Activated CD8-positive, alpha-beta T cell treated with anti-CD3 and anti-CD28 coated beads, Interleukin-2, amount 10 ng/mL, durations not matched to agents 7 days and 5 days (primary cell): ENCODE measurements around the gene SLC7A6. TPM values are rescaled to one million over a fixed set of nuclear protein-coding genes. Genes with fewer than 3 reads are reported as not detected.

Experiments
- ATAC-seq: fragments of 150-1000 bp; cut with Tn5 transposase; one replicate; pipeline ENCODE4 v1.10.0; 2021; ENCODE audit warnings: moderate library complexity
- CTCF ChIA-PET: fragments of 350-600 bp; sonication (Branson Sonifier 250); formaldehyde crosslinking; loops from one replicate; lab custom pipeline; 2021; ENCODE audit warnings: antibody characterized with exemption; lab: Charles Lee
- POLR2A ChIA-PET: fragments of 350-600 bp; sonication (Branson Sonifier 250); formaldehyde crosslinking; loops from one replicate; lab custom pipeline; 2021; ENCODE audit warnings: antibody characterized with exemption; lab: Charles Lee
- DNase-seq: peaks from one replicate; pipeline ENCODE4 v3.0.0-alpha.2; 2020
- H3K27ac Mint-ChIP-seq: one replicate; pipeline ENCODE4 v1.8.0; 2021; ENCODE audit warnings: mild to moderate bottlenecking, mixed read lengths
- H3K27me3 Mint-ChIP-seq: one replicate; pipeline ENCODE4 v1.8.0; 2021; ENCODE audit warnings: low read depth, mixed read lengths
- H3K36me3 Mint-ChIP-seq: one replicate; pipeline ENCODE4 v1.8.0; 2021; ENCODE audit warnings: low read depth, mixed read lengths
- H3K4me1 Mint-ChIP-seq: one replicate; pipeline ENCODE4 v1.8.0; 2021; ENCODE audit warnings: low read depth, mixed read lengths
- H3K4me3 Mint-ChIP-seq: one replicate; pipeline ENCODE4 v1.8.0; 2021; ENCODE audit warnings: mild to moderate bottlenecking, mixed read lengths
- H3K9me3 Mint-ChIP-seq: one replicate; pipeline ENCODE4 v1.8.0; 2022; ENCODE audit warnings: mixed read lengths; ENCODE audit not compliant: insufficient read depth
- total RNA-seq, 2 experiments: library from RNA; stranded (reverse); gene quantifications; one replicate each; pipeline ENCODE4 v1.2.3, GENCODE V29; 2021

The SLC7A6 gene
- total RNA-seq, 2 experiments from 2014 or later: 84.1 to 85.0 TPM

- CTCF ChIA-PET: interaction anchor here (1.1 to 1.6 kb wide), 2 partner anchors 28 to 142 kb away, joined by 3 to 7 read pairs; partner anchors contain the start of gene SLC7A6
- Mint-ChIP-seq H3K27ac (peak within 1 kb of the TSS; percentile 32), H3K9me3 (no peaks in the 10 kb centered on the region)
Observed at GRCh38 chr16:68235887-68236136, 28.5 kb upstream of the SLC7A6 start, which contains the start of gene ESRP2. Gene ESRP2 (minus strand): TSS chr16:68236127. CDS start chr16:68236045, 82 bp downstream.

DNA sequence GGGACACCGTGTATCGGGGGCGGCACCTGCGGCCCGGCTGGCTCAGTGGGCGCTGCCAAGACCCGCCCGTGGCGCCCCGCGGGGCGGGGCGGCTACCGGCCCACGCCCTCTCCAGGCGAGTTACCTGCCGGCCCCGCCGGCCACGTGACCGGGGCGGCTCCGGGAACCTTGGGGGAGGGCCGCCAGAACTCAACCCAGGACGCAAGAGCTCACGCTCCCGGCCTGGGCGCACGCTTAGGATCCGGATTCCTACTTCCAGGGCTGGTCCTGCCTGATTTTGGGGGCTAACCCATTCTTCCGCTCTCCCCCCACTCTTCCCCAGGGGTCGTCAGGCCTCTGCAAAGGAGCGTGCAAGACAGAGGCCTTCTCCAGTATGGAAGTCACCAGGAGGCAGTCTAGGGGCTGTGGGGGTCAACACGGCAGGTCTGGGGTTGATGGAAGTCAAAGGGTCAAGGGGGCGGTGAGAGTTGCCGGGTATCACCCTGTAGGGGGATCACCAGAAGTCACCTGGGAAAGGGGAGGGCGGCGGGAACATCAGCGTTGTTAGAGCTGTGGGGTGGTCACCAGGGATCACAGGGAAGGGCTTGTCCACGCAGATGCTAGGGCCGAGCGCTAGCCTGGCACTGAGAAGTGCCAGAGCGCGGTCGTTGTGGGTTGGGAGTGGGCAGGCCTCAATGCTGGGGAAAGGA, 28.0 kb upstream of the SLC7A6 start:
- peaks cover 2% of the 10 kb centered on the region for H3K36me3 Mint-ChIP-seq
- ATAC-seq: peak; percentile 4
- H3K9me3 Mint-ChIP-seq: no peaks in the 10 kb centered on the region
- H3K27me3 Mint-ChIP-seq: no peaks in the 10 kb centered on the region
- ChIA-PET POLR2A (interaction anchor here (1.1 to 1.2 kb wide), 2 partner anchors 21 to 152 kb away, joined by 3 to 4 read pairs; no protein-coding TSS in a partner anchor), CTCF (interaction anchor here (1.1 to 3.1 kb wide), 5 partner anchors 9 to 143 kb away, joined by 3 to 22 read pairs (median 9); partner anchors contain the start of gene SLC7A6)
- H3K4me3 Mint-ChIP-seq: peak overlapping the region; percentile 89
- H3K27ac Mint-ChIP-seq: peak overlapping the region; percentile 32
- H3K4me1 Mint-ChIP-seq: peaks cover 47% of the 10 kb centered on the region
- peak; percentile 51 for DNase-seq

More at GRCh38 chr16:68235887-68236136, 28.5 kb upstream of the SLC7A6 start, which contains the start of gene ESRP2:
- ATAC-seq (no peak), DNase-seq (no peak)
- no peaks in the 10 kb centered on the region for H3K27me3 Mint-ChIP-seq
- peak within 1 kb of the TSS; percentile 89 for H3K4me3 Mint-ChIP-seq
- peaks cover 2% of the 10 kb centered on the region for H3K36me3 Mint-ChIP-seq
- POLR2A ChIA-PET: no interaction called here
- H3K4me1 Mint-ChIP-seq: peaks cover 47% of the 10 kb centered on the region

GRCh38 chr16:68236826-68237242, 27.5 kb upstream of the SLC7A6 start:
- ATAC-seq: peak; percentile 7
- DNase-seq: peak; percentile 44
- CTCF ChIA-PET: interaction anchor here (1.6 to 3.1 kb wide), 4 partner anchors 9 to 143 kb away, joined by 7 to 22 read pairs (median 10); partner anchors contain the start of gene SLC7A6

GRCh38 chr16:68237243-68238028, 26.9 kb upstream of the SLC7A6 start:
- Mint-ChIP-seq H3K36me3 (peaks cover 2% of the 10 kb centered on the region), H3K27ac (peak overlapping the region; percentile 93), H3K4me1 (peaks cover 44% of the 10 kb centered on the region), H3K27me3 (no peaks in the 10 kb centered on the region), H3K9me3 (no peaks in the 10 kb centered on the region), H3K4me3 (peak overlapping the region; percentile 89)
- ChIA-PET POLR2A (interaction anchor here (1.1 to 1.3 kb wide), 3 partner anchors 9 to 153 kb away, joined by 3 to 6 read pairs (median 4); no protein-coding TSS in a partner anchor), CTCF (interaction anchor here (1.6 to 3.1 kb wide), 5 partner anchors 10 to 144 kb away, joined by 7 to 22 read pairs (median 9); partner anchors contain the start of gene SLC7A6)
- ATAC-seq: peak; percentile 78
- peak; percentile 92 for DNase-seq

More at GRCh38 chr16:68236826-68237242, 27.5 kb upstream of the SLC7A6 start:
- POLR2A ChIA-PET: interaction anchor here (1.1 to 1.3 kb wide), 3 partner anchors 8 to 152 kb away, joined by 3 to 6 read pairs (median 4); no protein-coding TSS in a partner anchor
- no peaks in the 10 kb centered on the region for H3K9me3 Mint-ChIP-seq
- H3K4me3 Mint-ChIP-seq: peak overlapping the region; percentile 89
- peaks cover 2% of the 10 kb centered on the region for H3K36me3 Mint-ChIP-seq
- peak overlapping the region; percentile 32 for H3K27ac Mint-ChIP-seq
- peaks cover 47% of the 10 kb centered on the region for H3K4me1 Mint-ChIP-seq
- H3K27me3 Mint-ChIP-seq: no peaks in the 10 kb centered on the region

GRCh38 chr16:68238029-68238345, 26.3 kb upstream of the SLC7A6 start:
- H3K27ac Mint-ChIP-seq: peak overlapping the region; percentile 93
- POLR2A ChIA-PET: interaction anchor here (1.3 kb wide), 1 partner anchor 10 kb away, joined by 6 read pairs; no protein-coding TSS in a partner anchor

GRCh38 chr16:68242085-68242484, 22.2 kb upstream of the SLC7A6 start:
- CTCF ChIA-PET: interaction anchor here (1.2 to 5.0 kb wide), 4 partner anchors 11 to 86 kb away, joined by 3 to 37 read pairs (median 9); partner anchors contain the start of gene SLC7A6
- peaks cover 42% of the 10 kb centered on the region for H3K4me1 Mint-ChIP-seq
- DNase-seq (no peak), ATAC-seq (no peak)
- no peak overlapping the region for H3K4me3 Mint-ChIP-seq
- peaks cover 2% of the 10 kb centered on the region for H3K36me3 Mint-ChIP-seq
- H3K9me3 Mint-ChIP-seq: no peaks in the 10 kb centered on the region
- POLR2A ChIA-PET: no interaction called here
- no peaks in the 10 kb centered on the region for H3K27me3 Mint-ChIP-seq
- H3K27ac Mint-ChIP-seq: no peak overlapping the region

More at GRCh38 chr16:68238029-68238345, 26.3 kb upstream of the SLC7A6 start:
- H3K4me3 Mint-ChIP-seq: peak overlapping the region; percentile 89
- no peaks in the 10 kb centered on the region for H3K27me3 Mint-ChIP-seq
- H3K4me1 Mint-ChIP-seq: peaks cover 41% of the 10 kb centered on the region
- H3K36me3 Mint-ChIP-seq: no peaks in the 10 kb centered on the region
- ATAC-seq: no peak
- CTCF ChIA-PET: interaction anchor here (0.9 to 3.1 kb wide), 5 partner anchors 11 to 91 kb away, joined by 3 to 22 read pairs (median 9); partner anchors contain the start of gene SLC7A6
- no peaks in the 10 kb centered on the region for H3K9me3 Mint-ChIP-seq
- DNase-seq: no peak

- DNase-seq (no peak), ATAC-seq (no peak)
- ChIA-PET CTCF (interaction anchor here (4.0 to 5.0 kb wide), 2 partner anchors 20 to 85 kb away, joined by 37 to 48 read pairs; partner anchors contain the start of gene SLC7A6), POLR2A (interaction anchor here (2.8 kb wide), 1 partner anchor 68 kb away, joined by 8 read pairs; the partner anchor contains the start of genes PRMT7 and SLC7A6OS)
- H3K9me3 Mint-ChIP-seq: no peaks in the 10 kb centered on the region
- no peak overlapping the region for H3K27ac Mint-ChIP-seq
- H3K4me3 Mint-ChIP-seq: peak overlapping the region; percentile 15
- H3K36me3 Mint-ChIP-seq: peaks cover 2% of the 10 kb centered on the region
- H3K4me1 Mint-ChIP-seq: peaks cover 39% of the 10 kb centered on the region
- H3K27me3 Mint-ChIP-seq: no peaks in the 10 kb centered on the region
Observed at GRCh38 chr16:68242926-68243858, 21.1 kb upstream of the SLC7A6 start.

GRCh38 chr16:68244481-68244902, 19.8 kb upstream of the SLC7A6 start:
- H3K9me3 Mint-ChIP-seq: no peaks in the 10 kb centered on the region
- ATAC-seq: peak; percentile 1
- DNase-seq: no peak
- H3K27me3 Mint-ChIP-seq: no peaks in the 10 kb centered on the region
- CTCF ChIA-PET: interaction anchor here (1.0 to 5.0 kb wide), 4 partner anchors 18 to 111 kb away, joined by 4 to 48 read pairs (median 22); partner anchors contain the start of gene SLC7A6
- peak overlapping the region; percentile 78 for H3K27ac Mint-ChIP-seq
- H3K4me3 Mint-ChIP-seq: peak overlapping the region; percentile 95
- H3K4me1 Mint-ChIP-seq: peaks cover 31% of the 10 kb centered on the region
- POLR2A ChIA-PET: interaction anchor here (0.5 to 2.8 kb wide), 4 partner anchors 10 to 227 kb away, joined by 3 to 8 read pairs (median 3); partner anchors contain the start of genes PRMT7 and SLC7A6OS
- H3K36me3 Mint-ChIP-seq: peaks cover 2% of the 10 kb centered on the region

- peak within 1 kb of the TSS; percentile 95 for H3K4me3 Mint-ChIP-seq
- H3K27ac Mint-ChIP-seq: peak within 1 kb of the TSS; percentile 78
- DNase-seq: peak; percentile 97
- peaks cover 27% of the 10 kb centered on the region for H3K4me1 Mint-ChIP-seq
- H3K9me3 Mint-ChIP-seq: no peaks in the 10 kb centered on the region
- ATAC-seq: peak; percentile 97
- ChIA-PET CTCF (interaction anchor here (1.0 to 5.0 kb wide), 5 partner anchors 18 to 110 kb away, joined by 3 to 48 read pairs (median 6); partner anchors contain the start of genes PRMT7, SLC7A6 and SLC7A6OS), POLR2A (interaction anchor here (0.5 to 2.8 kb wide), 5 partner anchors 9 to 228 kb away, joined by 3 to 8 read pairs (median 3); partner anchors contain the start of genes PRMT7, SLC7A6 and SLC7A6OS)
- H3K36me3 Mint-ChIP-seq: peaks cover 4% of the 10 kb centered on the region
- H3K27me3 Mint-ChIP-seq: no peaks in the 10 kb centered on the region
Observed at GRCh38 chr16:68244903-68245853, 19.1 kb upstream of the SLC7A6 start, which contains the start of gene PLA2G15. Gene PLA2G15 (plus strand): TSS chr16:68245373. CDS start chr16:68245427, 54 bp downstream.
